DND-41 (cell line): ENCODE data around the gene UNC79.
"Not testable (repeated sequence)": the region's sequence is repeated elsewhere in the genome, so short reads cannot be mapped to it uniquely, and the experiment has no call there.

Experiments used
- ATAC-seq: fragments of 200-7000 bp; cut with Tn5 transposase; 3 replicates; pipeline ENCODE4 v1.9.1; 2021; ENCODE audit warnings: low read depth; ENCODE audit not compliant: insufficient read depth
- DNase-seq: peaks from one replicate; pipeline ENCODE4 v3.0.0-alpha.2; 2020
- H2AFZ ChIP-seq: 2 replicates; pipeline ENCODE4 v1.6.0; 2012; ENCODE audit warnings: low read depth, low read length
- H3K27ac ChIP-seq: 2 replicates; pipeline ENCODE4 v1.5.1; 2012; ENCODE audit warnings: low read length, inconsistent platforms
- H3K27me3 ChIP-seq: fragments of 200-600 bp; sonication (generic); 2 replicates; pipeline ENCODE4 v1.6.0; 2012; ENCODE audit warnings: low read length, mild to moderate bottlenecking, inconsistent platforms; ENCODE audit not compliant: insufficient read depth, poor library complexity
- H3K36me3 ChIP-seq: 2 replicates; pipeline ENCODE4 v1.5.1; 2012; ENCODE audit warnings: low read length, inconsistent platforms; ENCODE audit not compliant: insufficient read depth
- H3K4me1 ChIP-seq: 2 replicates; pipeline ENCODE4 v1.5.1; 2012; ENCODE audit warnings: mild to moderate bottlenecking, low read length; ENCODE audit not compliant: insufficient read depth
- H3K4me2 ChIP-seq: 2 replicates; pipeline ENCODE4 v1.6.0; 2012; ENCODE audit warnings: mild to moderate bottlenecking, moderate library complexity, low read length, inconsistent platforms; ENCODE audit not compliant: insufficient read depth
- H3K4me3 ChIP-seq, 2 experiments: fragments of 200-600 bp in 1 of 2; shearing (Covaris generic) in 1 of 2; 2 replicates each; pipeline ENCODE4 v1.5.1; 2012 to 2016; ENCODE audit warnings: inconsistent platforms in 2 of 2, low read length in 2 of 2, mild to moderate bottlenecking in 2 of 2, low read depth in 1 of 2, moderate library complexity in 1 of 2
- H3K79me2 ChIP-seq: 2 replicates; pipeline ENCODE4 v1.6.0; 2012; ENCODE audit warnings: low read length, inconsistent platforms; ENCODE audit not compliant: insufficient read depth
- H3K9ac ChIP-seq: 2 replicates; pipeline ENCODE4 v1.6.0; 2012; ENCODE audit warnings: low read depth, mild to moderate bottlenecking, inconsistent platforms, low read length, moderate library complexity
- H3K9me3 ChIP-seq: 2 replicates; pipeline ENCODE4 v1.5.1; 2012; ENCODE audit warnings: low read length, moderate library complexity, mild to moderate bottlenecking, inconsistent platforms; ENCODE audit not compliant: insufficient read depth, severe bottlenecking
- H4K20me1 ChIP-seq: 2 replicates; pipeline ENCODE4 v1.6.0; 2012; ENCODE audit warnings: low read length; ENCODE audit not compliant: insufficient read depth
- EZH2 ChIP-seq: IDR thresholded peaks from 3 replicates; pipeline ENCODE4 v1.6.1; 2012; ENCODE audit warnings: borderline replicate concordance, low read depth, mild to moderate bottlenecking, moderate library complexity, low read length, inconsistent platforms; ENCODE audit not compliant: severe bottlenecking
- TF ChIP-seq, protein P1 (sequence below): IDR thresholded peaks from 2 replicates; pipeline ENCODE4 v1.5.1; 2012; ENCODE audit warnings: borderline replicate concordance, low read length, moderate library complexity, mild to moderate bottlenecking; ENCODE audit not compliant: poor library complexity, severe bottlenecking; ENCODE audit errors: extremely low read depth

UNC79 gene

GRCh38 chr14:93464271-93464670 is 33.5 kb downstream of the UNC79 start:
- Histone ChIP-seq H2AFZ (no peak overlapping the region), H3K27me3 (peaks cover 3% of the 10 kb centered on the region), H3K36me3 (no peaks in the 10 kb centered on the region), H3K79me2 (no peaks in the 10 kb centered on the region), H3K4me1 (no peaks in the 10 kb centered on the region), H3K4me3 (no peak overlapping the region), H3K9me3 (no peaks in the 10 kb centered on the region), H4K20me1 (no peaks in the 10 kb centered on the region), H3K9ac (no peak overlapping the region), H3K4me2 (no peak overlapping the region), H3K27ac (no peak overlapping the region)
- no peak for DNase-seq
- no peak for ATAC-seq
- no peak for TF ChIP-seq EZH2
- TF ChIP-seq, protein P1, sequence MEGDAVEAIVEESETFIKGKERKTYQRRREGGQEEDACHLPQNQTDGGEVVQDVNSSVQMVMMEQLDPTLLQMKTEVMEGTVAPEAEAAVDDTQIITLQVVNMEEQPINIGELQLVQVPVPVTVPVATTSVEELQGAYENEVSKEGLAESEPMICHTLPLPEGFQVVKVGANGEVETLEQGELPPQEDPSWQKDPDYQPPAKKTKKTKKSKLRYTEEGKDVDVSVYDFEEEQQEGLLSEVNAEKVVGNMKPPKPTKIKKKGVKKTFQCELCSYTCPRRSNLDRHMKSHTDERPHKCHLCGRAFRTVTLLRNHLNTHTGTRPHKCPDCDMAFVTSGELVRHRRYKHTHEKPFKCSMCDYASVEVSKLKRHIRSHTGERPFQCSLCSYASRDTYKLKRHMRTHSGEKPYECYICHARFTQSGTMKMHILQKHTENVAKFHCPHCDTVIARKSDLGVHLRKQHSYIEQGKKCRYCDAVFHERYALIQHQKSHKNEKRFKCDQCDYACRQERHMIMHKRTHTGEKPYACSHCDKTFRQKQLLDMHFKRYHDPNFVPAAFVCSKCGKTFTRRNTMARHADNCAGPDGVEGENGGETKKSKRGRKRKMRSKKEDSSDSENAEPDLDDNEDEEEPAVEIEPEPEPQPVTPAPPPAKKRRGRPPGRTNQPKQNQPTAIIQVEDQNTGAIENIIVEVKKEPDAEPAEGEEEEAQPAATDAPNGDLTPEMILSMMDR = no peak

GRCh38 chr14:93475471-93475870 is 44.7 kb downstream of the UNC79 start:
- H2AFZ ChIP-seq = no peak overlapping the region
- H3K4me3 ChIP-seq = no peak overlapping the region
- no peak overlapping the region for H3K4me2 ChIP-seq
- no peak for TF ChIP-seq EZH2
- TF ChIP-seq, protein P1 = no peak
- no peaks in the 10 kb centered on the region for H3K9me3 ChIP-seq
- DNase-seq (no peak), ATAC-seq (no peak)
- peaks cover 9% of the 10 kb centered on the region for H3K27me3 ChIP-seq
- H3K4me1 ChIP-seq = no peaks in the 10 kb centered on the region
- no peaks in the 10 kb centered on the region for H3K36me3 ChIP-seq
- H3K9ac ChIP-seq = no peak overlapping the region
- no peaks in the 10 kb centered on the region for H4K20me1 ChIP-seq
- H3K79me2 ChIP-seq = no peaks in the 10 kb centered on the region
- no peak overlapping the region for H3K27ac ChIP-seq

DNA sequence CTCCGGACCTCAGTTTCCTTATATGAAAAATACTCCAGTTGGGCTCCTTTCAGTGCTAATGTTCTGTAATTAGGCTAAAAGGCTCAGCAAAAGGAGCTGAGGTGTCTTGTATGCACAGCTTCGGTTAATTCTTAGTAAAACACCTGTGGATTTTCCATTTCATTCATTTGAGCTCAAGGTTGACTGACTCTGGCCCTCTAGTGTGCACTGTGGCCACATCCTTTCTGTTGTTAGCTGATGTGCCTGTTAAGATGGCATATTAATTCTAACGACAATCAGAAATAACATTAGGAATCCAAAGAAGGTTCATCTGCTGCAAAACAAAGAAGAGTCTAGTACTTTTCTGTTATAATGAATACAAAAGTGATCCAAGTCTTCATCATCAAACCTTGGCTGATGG is 45.6 kb downstream of the UNC79 start:
- no peak for ATAC-seq
- no peaks in the 10 kb centered on the region for H3K9me3 ChIP-seq
- no peak for DNase-seq
- H4K20me1 ChIP-seq = no peaks in the 10 kb centered on the region
- H3K79me2 ChIP-seq = no peaks in the 10 kb centered on the region
- H3K36me3 ChIP-seq = no peaks in the 10 kb centered on the region
- peaks cover 7% of the 10 kb centered on the region for H3K27me3 ChIP-seq
- no peaks in the 10 kb centered on the region for H3K4me1 ChIP-seq
- no peak overlapping the region for H3K27ac ChIP-seq
- H3K4me2 ChIP-seq = no peak overlapping the region
- no peak overlapping the region for H3K4me3 ChIP-seq
- H3K9ac ChIP-seq = no peak overlapping the region
- TF ChIP-seq EZH2 = no peak
- TF ChIP-seq, protein P1 = no peak
- H2AFZ ChIP-seq = no peak overlapping the region

GRCh38 chr14:93479074-93479473 is 48.3 kb downstream of the UNC79 start:
- H3K9me3 ChIP-seq, H4K20me1 ChIP-seq, H3K4me1 ChIP-seq, ATAC-seq, H3K27me3 ChIP-seq, DNase-seq, H3K9ac ChIP-seq, H3K79me2 ChIP-seq, H3K4me3 ChIP-seq, H3K27ac ChIP-seq, H2AFZ ChIP-seq, H3K4me2 ChIP-seq, H3K36me3 ChIP-seq: not testable (repeated sequence)
